8988T (cell line): ENCODE data around the gene FRAT2.
A peak's percentile ranks its signal among the peaks of the same experiment; 100 is the strongest.
"Not testable (repeated sequence)": the region's sequence is repeated elsewhere in the genome, so short reads cannot be mapped to it uniquely, and the experiment has no call there.

ENCODE experiments used
- DNase-seq: peaks from one replicate; pipeline ENCODE4 v3.0.0; 2011

Gene FRAT2

GRCh38 chr10:97355571-97355975 lies 21.0 kb upstream of the FRAT2 start:
- no peak for DNase-seq

GRCh38 chr10:97353945-97354344 lies 19.4 kb upstream of the FRAT2 start:
- no peak for DNase-seq

- DNase-seq = no peak
Observed at GRCh38 chr10:97349752-97350513, 15.4 kb upstream of the FRAT2 start.

GRCh38 chr10:97347317-97347716 lies 12.8 kb upstream of the FRAT2 start:
- no peak for DNase-seq

- DNase-seq = not testable (repeated sequence)
Observed at GRCh38 chr10:97343664-97344063, 9.1 kb upstream of the FRAT2 start.

GRCh38 chr10:97341416-97341815 lies 6.9 kb upstream of the FRAT2 start:
- DNase-seq = no peak

- no peak for DNase-seq
Observed at GRCh38 chr10:97338041-97338440, 3.5 kb upstream of the FRAT2 start.

GRCh38 chr10:97336942-97337831 lies 2.7 kb upstream of the FRAT2 start:
- no peak for DNase-seq

GRCh38 chr10:97336446-97336845 lies 1.9 kb upstream of the FRAT2 start:
- DNase-seq = no peak

- no peak for DNase-seq
Observed at GRCh38 chr10:97336006-97336405, 1.5 kb upstream of the FRAT2 start.

- DNase-seq = no peak
Observed at GRCh38 chr10:97335188-97335619, 675 bp upstream of the FRAT2 start.

GRCh38 chr10:97333601-97334369 lies 744 bp downstream of the FRAT2 start:
- DNase-seq = no peak

GRCh38 chr10:97333351-97333600 lies 1.3 kb downstream of the FRAT2 start:
- no peak for DNase-seq

- DNase-seq = peak; percentile 68
Observed at GRCh38 chr10:97332591-97333350, 1.8 kb downstream of the FRAT2 start.

- no peak for DNase-seq
Observed at GRCh38 chr10:97331153-97331703, 3.3 kb downstream of the FRAT2 start.

GRCh38 chr10:97329766-97330165 lies 4.8 kb downstream of the FRAT2 start:
- no peak for DNase-seq

- no peak for DNase-seq
Observed at GRCh38 chr10:97328646-97329453, 5.7 kb downstream of the FRAT2 start.

GRCh38 chr10:97327348-97328294 lies 6.9 kb downstream of the FRAT2 start:
- DNase-seq = no peak

GRCh38 chr10:97325754-97326153 lies 8.8 kb downstream of the FRAT2 start:
- DNase-seq = no peak

GRCh38 chr10:97323501-97323900 lies 11.0 kb downstream of the FRAT2 start:
- no peak for DNase-seq
